Measurements from ENCODE around the gene LRRC36.

DNA sequence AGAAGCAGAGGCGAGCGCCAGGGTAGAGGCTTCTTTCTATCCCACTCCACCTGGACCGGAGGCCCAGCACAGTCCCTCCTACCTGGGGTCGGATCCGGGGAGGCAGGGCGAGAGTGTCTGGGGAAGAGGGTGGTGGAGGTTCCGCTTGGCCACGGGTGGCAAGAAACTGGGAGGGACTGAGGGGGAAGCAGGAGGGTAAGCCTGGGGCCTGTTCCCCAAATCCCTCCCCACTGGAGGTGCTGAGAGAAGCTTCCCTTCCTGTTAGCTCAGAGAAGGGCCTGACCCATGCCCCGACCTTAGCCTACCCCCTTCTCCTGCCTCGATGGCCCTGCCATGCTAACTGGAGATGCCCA lies 68.5 kb downstream of the LRRC36 start:
- no peak for TF ChIP-seq POLR2AphosphoS5 (IDR thresholded peaks at IDR 0.05)
- TF ChIP-seq, protein P1, sequence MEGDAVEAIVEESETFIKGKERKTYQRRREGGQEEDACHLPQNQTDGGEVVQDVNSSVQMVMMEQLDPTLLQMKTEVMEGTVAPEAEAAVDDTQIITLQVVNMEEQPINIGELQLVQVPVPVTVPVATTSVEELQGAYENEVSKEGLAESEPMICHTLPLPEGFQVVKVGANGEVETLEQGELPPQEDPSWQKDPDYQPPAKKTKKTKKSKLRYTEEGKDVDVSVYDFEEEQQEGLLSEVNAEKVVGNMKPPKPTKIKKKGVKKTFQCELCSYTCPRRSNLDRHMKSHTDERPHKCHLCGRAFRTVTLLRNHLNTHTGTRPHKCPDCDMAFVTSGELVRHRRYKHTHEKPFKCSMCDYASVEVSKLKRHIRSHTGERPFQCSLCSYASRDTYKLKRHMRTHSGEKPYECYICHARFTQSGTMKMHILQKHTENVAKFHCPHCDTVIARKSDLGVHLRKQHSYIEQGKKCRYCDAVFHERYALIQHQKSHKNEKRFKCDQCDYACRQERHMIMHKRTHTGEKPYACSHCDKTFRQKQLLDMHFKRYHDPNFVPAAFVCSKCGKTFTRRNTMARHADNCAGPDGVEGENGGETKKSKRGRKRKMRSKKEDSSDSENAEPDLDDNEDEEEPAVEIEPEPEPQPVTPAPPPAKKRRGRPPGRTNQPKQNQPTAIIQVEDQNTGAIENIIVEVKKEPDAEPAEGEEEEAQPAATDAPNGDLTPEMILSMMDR (IDR thresholded peaks at IDR 0.05) = no peak

Data from esophagus muscularis mucosa (tissue), 3 donors.